ENCODE measurements around the gene NEK6.
"Not testable (repeated sequence)": the region's sequence is repeated elsewhere in the genome, so short reads cannot be mapped to it uniquely, and the experiment has no call there.

NEK6 gene

DNA sequence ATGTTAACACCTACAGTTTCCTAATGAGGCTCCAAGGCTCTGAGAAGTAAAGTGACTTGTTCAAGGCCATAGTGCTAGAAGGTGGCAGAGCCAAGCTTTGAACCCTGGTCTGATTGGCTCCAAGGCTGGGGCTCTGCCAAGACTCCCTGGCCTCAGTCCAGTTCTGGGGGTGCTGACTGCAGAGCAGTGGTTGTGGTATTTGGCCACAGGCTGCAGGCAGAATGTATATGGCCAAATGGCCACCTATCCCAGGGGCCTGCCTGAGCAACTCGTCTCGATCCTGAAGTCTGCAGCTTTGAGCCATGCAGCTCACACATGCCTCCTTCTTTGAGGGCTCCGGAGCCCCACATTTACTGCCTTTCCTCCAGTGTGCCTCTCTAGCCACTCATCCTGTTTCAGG is 9.7 kb upstream of the NEK6 start:
- no peaks in the 10 kb centered on the region for H3K27me3 ChIP-seq
- TF ChIP-seq, protein P1, sequence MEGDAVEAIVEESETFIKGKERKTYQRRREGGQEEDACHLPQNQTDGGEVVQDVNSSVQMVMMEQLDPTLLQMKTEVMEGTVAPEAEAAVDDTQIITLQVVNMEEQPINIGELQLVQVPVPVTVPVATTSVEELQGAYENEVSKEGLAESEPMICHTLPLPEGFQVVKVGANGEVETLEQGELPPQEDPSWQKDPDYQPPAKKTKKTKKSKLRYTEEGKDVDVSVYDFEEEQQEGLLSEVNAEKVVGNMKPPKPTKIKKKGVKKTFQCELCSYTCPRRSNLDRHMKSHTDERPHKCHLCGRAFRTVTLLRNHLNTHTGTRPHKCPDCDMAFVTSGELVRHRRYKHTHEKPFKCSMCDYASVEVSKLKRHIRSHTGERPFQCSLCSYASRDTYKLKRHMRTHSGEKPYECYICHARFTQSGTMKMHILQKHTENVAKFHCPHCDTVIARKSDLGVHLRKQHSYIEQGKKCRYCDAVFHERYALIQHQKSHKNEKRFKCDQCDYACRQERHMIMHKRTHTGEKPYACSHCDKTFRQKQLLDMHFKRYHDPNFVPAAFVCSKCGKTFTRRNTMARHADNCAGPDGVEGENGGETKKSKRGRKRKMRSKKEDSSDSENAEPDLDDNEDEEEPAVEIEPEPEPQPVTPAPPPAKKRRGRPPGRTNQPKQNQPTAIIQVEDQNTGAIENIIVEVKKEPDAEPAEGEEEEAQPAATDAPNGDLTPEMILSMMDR (IDR thresholded peaks at IDR 0.05) = no peak
- no peaks in the 10 kb centered on the region for H3K36me3 ChIP-seq
- peaks cover 6 to 8% of the 10 kb centered on the region in 2 experiments for H3K4me1 ChIP-seq (ENCODE audit: control insufficient read depth in 1 of 2, insufficient read depth in 1 of 2, low read depth in 1 of 2, low read length in 1 of 2)
- H3K9me3 ChIP-seq = no peaks in the 10 kb centered on the region
- H3K4me3 ChIP-seq (ENCODE audit: low read depth in 1 of 2, low read length in 1 of 2) = no peak overlapping the region
- no peak overlapping the region for H3K27ac ChIP-seq

DNA sequence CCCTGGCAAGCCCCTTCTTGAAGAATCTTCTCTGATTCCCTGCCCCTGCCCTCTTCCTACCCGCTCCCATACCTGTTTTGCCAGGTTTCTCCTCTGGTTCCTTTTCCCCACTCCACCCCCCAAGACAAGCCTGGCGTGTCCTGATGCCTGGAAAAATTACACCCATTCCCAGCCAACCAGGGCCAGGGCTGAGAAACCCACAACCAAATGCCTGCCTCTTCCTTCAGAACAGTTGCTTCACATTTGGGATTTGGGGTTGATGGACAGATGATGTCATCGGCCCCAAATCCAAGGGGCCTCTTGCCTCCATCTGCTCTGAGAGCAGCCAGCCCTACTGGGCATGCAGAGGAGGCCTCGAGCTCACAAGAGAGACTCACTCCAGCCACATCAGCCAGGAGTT is 8.8 kb upstream of the NEK6 start:
- Histone ChIP-seq H3K4me3 (ENCODE audit: low read depth in 1 of 2, low read length in 1 of 2) (no peak overlapping the region), H3K4me1 (ENCODE audit: control insufficient read depth in 1 of 2, insufficient read depth in 1 of 2, low read depth in 1 of 2, low read length in 1 of 2) (no peaks in the 10 kb centered on the region), H3K36me3 (no peaks in the 10 kb centered on the region), H3K27ac (no peak overlapping the region), H3K27me3 (no peaks in the 10 kb centered on the region), H3K9me3 (no peaks in the 10 kb centered on the region)
- TF ChIP-seq, protein P1 (IDR thresholded peaks at IDR 0.05) = no peak

DNA sequence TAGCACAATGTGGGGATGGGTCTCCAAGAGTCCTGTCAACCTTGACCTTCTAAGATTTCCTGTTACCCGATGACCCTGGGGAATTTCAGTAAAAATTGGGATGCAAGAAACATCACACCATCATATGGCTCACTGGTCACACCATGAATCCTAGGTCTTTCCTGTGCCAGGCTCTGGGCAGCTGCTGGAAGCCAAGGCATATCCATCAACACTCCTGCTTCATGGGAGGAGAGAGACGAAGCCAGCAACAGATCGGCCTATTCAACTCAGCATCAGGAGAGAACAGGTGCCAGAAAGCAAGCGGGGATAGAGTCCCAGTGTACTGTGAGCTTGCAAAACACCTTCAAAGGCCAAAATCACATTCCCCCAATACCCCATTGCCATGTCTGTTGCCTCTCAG is 6.5 kb upstream of the NEK6 start:
- no peak overlapping the region for H3K27ac ChIP-seq
- H3K27me3 ChIP-seq = no peaks in the 10 kb centered on the region
- no peaks in the 10 kb centered on the region for H3K9me3 ChIP-seq
- no peak overlapping the region for H3K4me3 ChIP-seq (ENCODE audit: low read depth in 1 of 2, low read length in 1 of 2)
- H3K4me1 ChIP-seq (ENCODE audit: control insufficient read depth in 1 of 2, insufficient read depth in 1 of 2, low read depth in 1 of 2, low read length in 1 of 2) = no peaks in the 10 kb centered on the region
- TF ChIP-seq, protein P1 (IDR thresholded peaks at IDR 0.05) = no peak
- H3K36me3 ChIP-seq = no peaks in the 10 kb centered on the region

DNA sequence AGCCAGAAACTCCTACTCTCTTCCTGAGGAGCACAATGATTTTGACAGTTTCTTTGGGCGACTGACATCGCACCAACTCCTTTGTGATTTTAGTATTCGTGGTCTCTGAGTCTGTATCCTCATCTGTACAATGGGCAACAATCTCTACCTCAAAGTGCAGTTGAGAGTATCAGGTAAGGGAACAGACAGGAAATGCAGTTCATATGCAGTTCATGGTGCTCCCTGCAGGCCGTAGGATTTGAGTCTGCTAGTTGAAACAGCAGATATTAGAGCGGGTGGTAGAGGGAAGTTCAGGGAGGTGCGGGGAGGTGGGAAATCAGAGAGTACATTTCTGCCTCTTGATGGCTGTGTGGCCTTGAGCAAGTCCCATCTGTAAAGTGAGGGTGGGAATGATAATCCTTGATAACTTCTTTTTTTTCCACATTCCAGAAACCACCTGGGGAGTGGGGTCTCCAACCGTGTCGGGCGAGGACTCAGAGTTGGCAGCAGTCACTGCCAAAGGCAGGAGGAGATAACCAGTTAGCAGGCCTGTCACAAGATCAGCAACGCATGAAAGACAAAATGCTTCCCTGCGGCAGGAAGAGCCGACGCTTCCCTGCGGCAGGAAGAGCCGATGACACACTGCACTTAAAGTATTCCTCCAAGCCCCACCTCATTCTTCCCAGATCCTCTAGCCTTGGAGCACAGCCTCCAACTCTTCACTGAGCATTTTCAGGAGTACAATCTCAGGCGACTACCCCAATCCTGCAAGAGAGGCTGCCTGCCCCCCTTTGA is 6.0 kb upstream of the NEK6 start:
- H3K27ac ChIP-seq = no peak overlapping the region
- no peak overlapping the region for H3K4me3 ChIP-seq (ENCODE audit: low read depth in 1 of 2, low read length in 1 of 2)
- TF ChIP-seq, protein P1 (IDR thresholded peaks at IDR 0.05) = no peak

DNA sequence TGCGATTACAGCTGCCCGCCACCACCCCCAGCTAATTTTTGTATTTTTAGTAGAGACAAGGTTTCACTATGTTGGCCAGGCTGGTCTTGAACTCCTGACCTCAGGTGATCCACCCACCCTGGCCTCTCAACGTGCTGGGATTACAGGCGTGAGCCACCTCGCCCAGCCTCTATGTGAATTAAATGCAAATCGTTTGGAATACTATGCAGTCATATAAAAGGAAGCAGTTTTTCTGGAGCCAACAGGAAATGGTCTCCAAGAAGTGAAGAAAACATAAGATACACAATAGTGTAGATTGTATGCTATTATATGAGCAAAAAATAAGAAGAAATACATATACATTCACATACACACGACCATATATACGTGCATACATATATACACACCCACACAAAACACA is 4.9 kb upstream of the NEK6 start:
- not testable (repeated sequence) for H3K4me3 ChIP-seq (ENCODE audit: low read depth in 1 of 2, low read length in 1 of 2); H3K4me1 ChIP-seq (ENCODE audit: control insufficient read depth in 1 of 2, insufficient read depth in 1 of 2, low read depth in 1 of 2, low read length in 1 of 2); H3K27ac ChIP-seq; H3K27me3 ChIP-seq; H3K9me3 ChIP-seq; H3K36me3 ChIP-seq

More for the DNA sequence above, 6.0 kb upstream of the NEK6 start:
- H3K36me3 ChIP-seq = no peaks in the 10 kb centered on the region
- H3K4me1 ChIP-seq (ENCODE audit: control insufficient read depth in 1 of 2, insufficient read depth in 1 of 2, low read depth in 1 of 2, low read length in 1 of 2) = no peaks in the 10 kb centered on the region
- H3K9me3 ChIP-seq = no peaks in the 10 kb centered on the region
- no peaks in the 10 kb centered on the region for H3K27me3 ChIP-seq

DNA sequence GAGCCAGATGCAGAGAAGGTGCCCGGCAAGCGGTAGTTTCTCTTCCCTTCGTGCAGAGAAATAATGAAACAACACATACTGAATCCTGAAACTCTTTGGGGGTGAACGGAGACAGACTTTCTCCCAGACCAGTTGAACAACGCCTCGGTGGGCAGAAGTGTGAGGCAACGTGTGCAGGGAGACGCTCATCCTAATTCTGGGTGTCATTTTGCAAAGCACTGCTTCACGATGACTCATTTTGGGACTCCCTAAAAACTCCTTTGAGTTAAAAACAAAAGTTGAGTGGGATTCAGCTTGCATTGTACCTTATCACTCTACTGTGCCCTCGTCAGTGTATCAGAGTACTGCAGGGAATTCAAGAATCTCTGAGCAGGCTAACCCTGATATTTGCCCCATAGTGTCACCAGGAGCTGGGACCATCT is 3.5 kb upstream of the NEK6 start:
- no peak overlapping the region for H3K4me3 ChIP-seq (ENCODE audit: low read depth in 1 of 2, low read length in 1 of 2)
- H3K36me3 ChIP-seq = no peaks in the 10 kb centered on the region
- H3K9me3 ChIP-seq = no peaks in the 10 kb centered on the region
- H3K27me3 ChIP-seq = no peaks in the 10 kb centered on the region
- H3K27ac ChIP-seq = no peak overlapping the region
- H3K4me1 ChIP-seq (ENCODE audit: control insufficient read depth in 1 of 2, insufficient read depth in 1 of 2, low read depth in 1 of 2, low read length in 1 of 2) = peaks cover 7 to 12% of the 10 kb centered on the region in 2 experiments
- TF ChIP-seq, protein P1 (IDR thresholded peaks at IDR 0.05) = no peak

Data from neutrophil (primary cell).